HG03097 (cell line): ENCODE data around the gene DCTN5.

Source experiments
- ATAC-seq: cut with Tn5 transposase; IDR thresholded peaks from one replicate; pipeline ENCODE4 v1.9.1; 2021; ENCODE audit not compliant: unreplicated experiment, low FRiP score

Gene DCTN5

DNA sequence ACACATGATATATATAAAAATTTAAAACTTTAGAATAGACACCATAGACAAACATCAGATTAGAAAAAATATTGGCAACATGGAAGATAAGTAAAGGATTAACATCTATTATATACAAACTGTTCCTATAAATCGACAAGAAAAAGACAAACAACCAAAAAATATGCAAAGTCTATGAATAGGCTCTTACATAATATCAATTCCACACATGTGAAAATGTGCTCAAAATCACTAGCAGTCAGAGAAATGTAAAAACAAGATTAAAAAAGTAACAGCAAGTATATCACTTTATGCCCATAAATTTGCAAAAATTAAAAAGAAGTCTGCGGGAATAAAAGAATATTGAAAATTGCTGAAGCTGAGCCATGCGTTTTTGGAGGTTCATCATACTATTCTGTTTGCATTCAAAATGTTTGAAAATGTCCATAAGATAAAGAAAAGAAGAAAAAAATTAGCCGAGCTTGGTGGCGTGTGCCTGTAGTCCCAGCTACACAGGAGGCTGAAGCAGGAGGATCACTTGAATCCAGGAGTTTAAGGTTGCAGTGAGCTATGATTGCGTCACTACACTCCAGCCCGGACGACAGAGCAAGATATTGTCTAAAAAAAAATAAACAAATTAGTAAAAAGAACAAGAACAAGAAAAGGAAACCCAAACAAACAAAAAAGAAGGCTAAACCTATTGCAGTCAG is 83.0 kb downstream of the DCTN5 start:
- no peak for ATAC-seq

DNA sequence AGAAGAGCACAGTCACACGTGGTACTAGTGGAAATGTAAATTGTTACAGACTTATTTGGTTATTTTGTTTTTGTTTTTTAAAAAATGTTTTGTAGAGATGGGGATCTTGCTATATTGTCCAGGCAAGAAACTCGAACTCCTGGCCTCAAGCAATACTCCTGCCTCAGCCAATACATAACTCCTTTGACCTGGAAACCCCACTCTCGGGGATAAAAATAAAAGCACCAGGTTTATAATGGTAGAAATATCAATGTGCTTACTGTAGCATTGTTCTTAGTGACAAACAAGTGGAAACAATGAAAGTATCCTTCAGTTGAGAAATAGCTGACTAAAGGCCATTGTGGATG is 83.5 kb downstream of the DCTN5 start:
- no peak for ATAC-seq

DNA sequence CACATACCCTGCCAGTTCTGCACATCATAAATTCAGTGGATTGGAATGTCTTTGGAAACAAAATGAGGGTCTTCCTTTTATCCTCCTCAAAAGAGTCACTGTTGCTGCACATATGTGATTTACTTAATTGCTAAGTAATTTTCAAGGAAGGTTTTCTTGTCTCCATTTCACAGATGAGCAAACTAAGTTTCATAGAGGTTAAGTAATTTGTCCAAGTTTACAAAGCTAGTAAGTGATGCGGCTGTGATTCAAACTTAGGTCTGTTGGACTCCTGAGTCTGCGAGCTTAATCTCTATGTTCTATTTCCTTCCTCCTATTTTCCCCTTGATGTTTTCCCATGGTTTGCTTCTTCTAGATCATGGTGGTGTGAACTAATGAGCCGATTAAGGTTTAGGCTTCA is 85.4 kb downstream of the DCTN5 start:
- no peak for ATAC-seq
